ENCODE data around the gene SCNN1G.

DNA sequence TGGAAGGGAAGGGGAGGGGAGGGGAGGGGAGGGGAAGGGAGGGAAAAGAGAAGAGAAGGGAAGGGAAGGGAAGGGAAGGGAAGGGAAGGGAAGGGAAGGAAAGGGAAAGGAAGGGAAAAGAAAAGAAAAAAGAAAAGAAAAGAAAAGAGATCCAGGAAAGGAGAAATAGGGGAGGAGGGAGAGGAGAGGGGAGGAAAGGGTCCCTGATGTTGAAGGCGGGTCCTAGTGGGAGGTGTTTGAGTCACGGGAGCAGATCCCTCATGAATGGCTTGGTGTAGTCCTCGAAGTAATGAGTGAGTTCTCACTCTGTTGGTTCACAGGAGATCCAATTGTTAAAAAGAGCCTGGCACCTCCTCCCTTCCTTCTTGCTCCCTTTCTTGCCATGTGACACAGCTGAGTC, 26.4 kb upstream of the SCNN1G start:
- TF ChIP-seq KDM1A (IDR thresholded peaks at IDR 0.05; ENCODE audit: low read depth) (no peak), RFX5 (IDR thresholded peaks at IDR 0.05) (no peak), POLR2A (IDR thresholded peaks at IDR 0.05; ENCODE audit: low read length) (no peak), BHLHE40 (IDR thresholded peaks at IDR 0.05; ENCODE audit: low read depth, low read length) (no peak), NR3C1 (IDR thresholded peaks at IDR 0.05) (no peak), MAZ (IDR thresholded peaks at IDR 0.05; ENCODE audit: borderline replicate concordance, low read depth, low read length) (no peak), EP300 (IDR thresholded peaks at IDR 0.05) (no peak), RNF2 (IDR thresholded peaks at IDR 0.05; ENCODE audit: borderline replicate concordance, low read depth) (no peak), JUNB (IDR thresholded peaks at IDR 0.05) (no peak), GATA3 (IDR thresholded peaks at IDR 0.05; ENCODE audit: borderline replicate concordance) (no peak), TP53 (CRISPR knock-in tag; IDR thresholded peaks at IDR 0.05) (no peak)
- TF ChIP-seq, protein P1, sequence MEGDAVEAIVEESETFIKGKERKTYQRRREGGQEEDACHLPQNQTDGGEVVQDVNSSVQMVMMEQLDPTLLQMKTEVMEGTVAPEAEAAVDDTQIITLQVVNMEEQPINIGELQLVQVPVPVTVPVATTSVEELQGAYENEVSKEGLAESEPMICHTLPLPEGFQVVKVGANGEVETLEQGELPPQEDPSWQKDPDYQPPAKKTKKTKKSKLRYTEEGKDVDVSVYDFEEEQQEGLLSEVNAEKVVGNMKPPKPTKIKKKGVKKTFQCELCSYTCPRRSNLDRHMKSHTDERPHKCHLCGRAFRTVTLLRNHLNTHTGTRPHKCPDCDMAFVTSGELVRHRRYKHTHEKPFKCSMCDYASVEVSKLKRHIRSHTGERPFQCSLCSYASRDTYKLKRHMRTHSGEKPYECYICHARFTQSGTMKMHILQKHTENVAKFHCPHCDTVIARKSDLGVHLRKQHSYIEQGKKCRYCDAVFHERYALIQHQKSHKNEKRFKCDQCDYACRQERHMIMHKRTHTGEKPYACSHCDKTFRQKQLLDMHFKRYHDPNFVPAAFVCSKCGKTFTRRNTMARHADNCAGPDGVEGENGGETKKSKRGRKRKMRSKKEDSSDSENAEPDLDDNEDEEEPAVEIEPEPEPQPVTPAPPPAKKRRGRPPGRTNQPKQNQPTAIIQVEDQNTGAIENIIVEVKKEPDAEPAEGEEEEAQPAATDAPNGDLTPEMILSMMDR (IDR thresholded peaks at IDR 0.05), result no peak
- TF ChIP-seq, protein P2, sequence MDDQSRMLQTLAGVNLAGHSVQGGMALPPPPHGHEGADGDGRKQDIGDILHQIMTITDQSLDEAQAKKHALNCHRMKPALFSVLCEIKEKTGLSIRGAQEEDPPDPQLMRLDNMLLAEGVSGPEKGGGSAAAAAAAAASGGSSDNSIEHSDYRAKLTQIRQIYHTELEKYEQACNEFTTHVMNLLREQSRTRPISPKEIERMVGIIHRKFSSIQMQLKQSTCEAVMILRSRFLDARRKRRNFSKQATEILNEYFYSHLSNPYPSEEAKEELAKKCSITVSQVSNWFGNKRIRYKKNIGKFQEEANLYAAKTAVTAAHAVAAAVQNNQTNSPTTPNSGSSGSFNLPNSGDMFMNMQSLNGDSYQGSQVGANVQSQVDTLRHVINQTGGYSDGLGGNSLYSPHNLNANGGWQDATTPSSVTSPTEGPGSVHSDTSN (IDR thresholded peaks at IDR 0.05), result no peak
- TF ChIP-seq, protein P3, sequence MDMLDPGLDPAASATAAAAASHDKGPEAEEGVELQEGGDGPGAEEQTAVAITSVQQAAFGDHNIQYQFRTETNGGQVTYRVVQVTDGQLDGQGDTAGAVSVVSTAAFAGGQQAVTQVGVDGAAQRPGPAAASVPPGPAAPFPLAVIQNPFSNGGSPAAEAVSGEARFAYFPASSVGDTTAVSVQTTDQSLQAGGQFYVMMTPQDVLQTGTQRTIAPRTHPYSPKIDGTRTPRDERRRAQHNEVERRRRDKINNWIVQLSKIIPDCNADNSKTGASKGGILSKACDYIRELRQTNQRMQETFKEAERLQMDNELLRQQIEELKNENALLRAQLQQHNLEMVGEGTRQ (IDR thresholded peaks at IDR 0.05), result no peak
